GM21576 (cell line): ENCODE measurements around the gene KCNQ1.

ENCODE experiments used
- ATAC-seq: cut with Tn5 transposase; IDR thresholded peaks from one replicate; pipeline ENCODE4 v1.9.1; 2021; ENCODE audit warnings: mild to moderate bottlenecking, moderate library complexity; ENCODE audit not compliant: unreplicated experiment

The KCNQ1 gene

GRCh38 chr11:2825261-2825888 lies 380.6 kb downstream of the KCNQ1 start:
- no peak for ATAC-seq

GRCh38 chr11:2825889-2826678 lies 381.3 kb downstream of the KCNQ1 start:
- ATAC-seq, result no peak

- ATAC-seq, result no peak
Observed at GRCh38 chr11:2826679-2827056, 381.9 kb downstream of the KCNQ1 start.

GRCh38 chr11:2827256-2827655 lies 382.4 kb downstream of the KCNQ1 start:
- no peak for ATAC-seq

- ATAC-seq, result no peak
Observed at GRCh38 chr11:2827792-2828191, 383.0 kb downstream of the KCNQ1 start.

GRCh38 chr11:2828585-2829330 lies 383.9 kb downstream of the KCNQ1 start:
- ATAC-seq, result no peak

GRCh38 chr11:2830030-2830812 lies 385.4 kb downstream of the KCNQ1 start:
- no peak for ATAC-seq

GRCh38 chr11:2830886-2831285 lies 386.1 kb downstream of the KCNQ1 start:
- ATAC-seq, result no peak

GRCh38 chr11:2831781-2832532 lies 387.1 kb downstream of the KCNQ1 start:
- ATAC-seq, result no peak

- no peak for ATAC-seq
Observed at GRCh38 chr11:2832533-2833020, 387.8 kb downstream of the KCNQ1 start.

- ATAC-seq, result no peak
Observed at GRCh38 chr11:2833051-2833715, 388.4 kb downstream of the KCNQ1 start.

GRCh38 chr11:2833716-2834502 lies 389.1 kb downstream of the KCNQ1 start:
- ATAC-seq, result no peak

GRCh38 chr11:2834503-2835273 lies 389.9 kb downstream of the KCNQ1 start:
- no peak for ATAC-seq

- no peak for ATAC-seq
Observed at GRCh38 chr11:2835296-2835695, 390.5 kb downstream of the KCNQ1 start.

- no peak for ATAC-seq
Observed at GRCh38 chr11:2835751-2836150, 390.9 kb downstream of the KCNQ1 start.

GRCh38 chr11:2836315-2837095 lies 391.7 kb downstream of the KCNQ1 start:
- no peak for ATAC-seq

- ATAC-seq, result no peak
Observed at GRCh38 chr11:2837096-2837601, 392.3 kb downstream of the KCNQ1 start.
